GM12878 (cell line): Measurements from ENCODE around the gene ADGRV1. TPM values are rescaled to one million over a fixed set of nuclear protein-coding genes. Genes with fewer than 3 reads are reported as not detected.

ENCODE experiments used
- ASH2L ChIP-seq: fragments of 300-600, 200-600 bp; sonication (generic); IDR thresholded peaks from 2 replicates; pipeline ENCODE4 v1.6.1; 2017; ENCODE audit warnings: low read depth, mild to moderate bottlenecking, borderline replicate concordance
- CBFB ChIP-seq: IDR thresholded peaks from 2 replicates; pipeline ENCODE4 v1.6.1; 2016; ENCODE audit warnings: antibody characterized with exemption, low read depth
- CHD1 ChIP-seq: IDR thresholded peaks from 2 replicates; pipeline ENCODE4 v1.6.1; 2012; ENCODE audit warnings: low read depth, low read length, improper control_type of control experiment
- IRF3 ChIP-seq: fragments of 450-650 bp; IDR thresholded peaks from 2 replicates; pipeline ENCODE4 v1.6.1; 2014; ENCODE audit warnings: mild to moderate bottlenecking
- KAT2A ChIP-seq: conservative IDR thresholded peaks from 2 replicates; pipeline ENCODE4 v1.6.1; 2011; ENCODE audit warnings: low read depth, low read length; ENCODE audit not compliant: control insufficient read depth
- KLF5 ChIP-seq: fragments of 450-650 bp; IDR thresholded peaks from 2 replicates; pipeline ENCODE4 v1.6.1; 2014; ENCODE audit warnings: mild to moderate bottlenecking; ENCODE audit not compliant: partially characterized antibody
- NR2C2 ChIP-seq: IDR thresholded peaks from 2 replicates; pipeline ENCODE4 v1.6.1; 2011; ENCODE audit warnings: borderline replicate concordance, low read depth; ENCODE audit not compliant: control insufficient read depth, insufficient read length
- USF1 ChIP-seq: IDR thresholded peaks from 2 replicates; pipeline ENCODE4 v1.6.1; 2011; ENCODE audit warnings: borderline replicate concordance, low read depth, mild to moderate bottlenecking, moderate library complexity, mixed read lengths, low read length; ENCODE audit not compliant: insufficient read depth; ENCODE audit errors: extremely low read length
- ZSCAN29 ChIP-seq: fragments of 450-650 bp; IDR thresholded peaks from 2 replicates; pipeline ENCODE4 v1.6.1; 2017; ENCODE audit warnings: mild to moderate bottlenecking, moderate library complexity
- polyA plus RNA-seq, 11 experiments: library from polyadenylated mRNA; depleted of rRNA in 4 of 11; unstranded in 6 of 11; stranded (reverse) in 5 of 11; fragments of >200 nt; fragmentation: Nextera tagmentation in 4 of 11; fragmentation: Illumina TruSeq in 1 of 11; extraction: Ambion mirVana in 4 of 11; extraction: Trizol in 1 of 11; gene quantifications; 1 replicate in 1 of 11; 2 replicates in 10 of 11; pipeline versions ENCODE4 v1.2.1 to v1.2.3, GENCODE V29; 2011 to 2016; ENCODE audit warnings: inconsistent platforms in 2 of 11, missing spikeins in 2 of 11, low read depth in 1 of 11
- total RNA-seq, 4 experiments: library from RNA; depleted of rRNA in 3 of 4; stranded (reverse); fragments of >200 nt in 3 of 4; fragmentation: Illumina TruSeq in 1 of 4; extraction: Trizol in 1 of 4; gene quantifications; 2 replicates each; pipeline versions ENCODE4 v1.2.1 to v1.2.3, GENCODE V29; 2013 to 2021
- TF ChIP-seq, protein P1 (sequence below): IDR thresholded peaks from 2 replicates; pipeline ENCODE4 v1.6.1; 2012; ENCODE audit warnings: improper control_type of control experiment, low read depth, low read length; ENCODE audit not compliant: insufficient replicate concordance

ADGRV1 gene
- total and polyA plus RNA-seq, 10 of the 15 experiments (the other 5 are each of a cell fraction or from before 2014, with no cell fraction given): 0.04 to 8.1 (median 0.16) TPM; not detected in 1

GRCh38 chr5:91022518-91022917 lies 463.9 kb downstream of the ADGRV1 start (continued):
- TF ChIP-seq NR2C2: no peak
- TF ChIP-seq KAT2A: no peak
- TF ChIP-seq IRF3: no peak
- no peak for TF ChIP-seq ZSCAN29
- TF ChIP-seq, protein P1, sequence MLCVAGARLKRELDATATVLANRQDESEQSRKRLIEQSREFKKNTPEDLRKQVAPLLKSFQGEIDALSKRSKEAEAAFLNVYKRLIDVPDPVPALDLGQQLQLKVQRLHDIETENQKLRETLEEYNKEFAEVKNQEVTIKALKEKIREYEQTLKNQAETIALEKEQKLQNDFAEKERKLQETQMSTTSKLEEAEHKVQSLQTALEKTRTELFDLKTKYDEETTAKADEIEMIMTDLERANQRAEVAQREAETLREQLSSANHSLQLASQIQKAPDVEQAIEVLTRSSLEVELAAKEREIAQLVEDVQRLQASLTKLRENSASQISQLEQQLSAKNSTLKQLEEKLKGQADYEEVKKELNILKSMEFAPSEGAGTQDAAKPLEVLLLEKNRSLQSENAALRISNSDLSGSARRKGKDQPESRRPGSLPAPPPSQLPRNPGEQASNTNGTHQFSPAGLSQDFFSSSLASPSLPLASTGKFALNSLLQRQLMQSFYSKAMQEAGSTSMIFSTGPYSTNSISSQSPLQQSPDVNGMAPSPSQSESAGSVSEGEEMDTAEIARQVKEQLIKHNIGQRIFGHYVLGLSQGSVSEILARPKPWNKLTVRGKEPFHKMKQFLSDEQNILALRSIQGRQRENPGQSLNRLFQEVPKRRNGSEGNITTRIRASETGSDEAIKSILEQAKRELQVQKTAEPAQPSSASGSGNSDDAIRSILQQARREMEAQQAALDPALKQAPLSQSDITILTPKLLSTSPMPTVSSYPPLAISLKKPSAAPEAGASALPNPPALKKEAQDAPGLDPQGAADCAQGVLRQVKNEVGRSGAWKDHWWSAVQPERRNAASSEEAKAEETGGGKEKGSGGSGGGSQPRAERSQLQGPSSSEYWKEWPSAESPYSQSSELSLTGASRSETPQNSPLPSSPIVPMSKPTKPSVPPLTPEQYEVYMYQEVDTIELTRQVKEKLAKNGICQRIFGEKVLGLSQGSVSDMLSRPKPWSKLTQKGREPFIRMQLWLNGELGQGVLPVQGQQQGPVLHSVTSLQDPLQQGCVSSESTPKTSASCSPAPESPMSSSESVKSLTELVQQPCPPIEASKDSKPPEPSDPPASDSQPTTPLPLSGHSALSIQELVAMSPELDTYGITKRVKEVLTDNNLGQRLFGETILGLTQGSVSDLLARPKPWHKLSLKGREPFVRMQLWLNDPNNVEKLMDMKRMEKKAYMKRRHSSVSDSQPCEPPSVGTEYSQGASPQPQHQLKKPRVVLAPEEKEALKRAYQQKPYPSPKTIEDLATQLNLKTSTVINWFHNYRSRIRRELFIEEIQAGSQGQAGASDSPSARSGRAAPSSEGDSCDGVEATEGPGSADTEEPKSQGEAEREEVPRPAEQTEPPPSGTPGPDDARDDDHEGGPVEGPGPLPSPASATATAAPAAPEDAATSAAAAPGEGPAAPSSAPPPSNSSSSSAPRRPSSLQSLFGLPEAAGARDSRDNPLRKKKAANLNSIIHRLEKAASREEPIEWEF: no peak
- no peak for TF ChIP-seq CHD1
- no peak for TF ChIP-seq USF1
- no peak for TF ChIP-seq CBFB
- no peak for TF ChIP-seq ASH2L
- TF ChIP-seq KLF5: no peak
- TF ChIP-seq, all 136 proteins: peak for 0
